GM13976 (cell line): Measurements from ENCODE around the gene CHST15.

Source experiments
- DNase-seq: peaks from one replicate; pipeline ENCODE4 v3.0.0; 2012; ENCODE audit warnings: low spot score
- in situ Hi-C: fragments of 300-500 bp; cut with MboI; formaldehyde crosslinking; loops from one replicate; pipeline ENCODE4 v1.12.0; 2022; ENCODE audit warnings: low sequenced_read_pairs, mixed read lengths, inconsistent platforms; ENCODE audit not compliant: unreplicated experiment
- TF ChIP-seq, protein P1 (sequence below): IDR thresholded peaks from 2 replicates; pipeline ENCODE4 v1.5.1; 2012; ENCODE audit warnings: borderline replicate concordance, mild to moderate bottlenecking; ENCODE audit not compliant: insufficient read depth; ENCODE audit errors: extremely low read depth, missing control alignments, control extremely low read depth

Gene CHST15

GRCh38 chr10:124063750-124064603, 29.4 kb downstream of the CHST15 start:
- TF ChIP-seq, protein P1, sequence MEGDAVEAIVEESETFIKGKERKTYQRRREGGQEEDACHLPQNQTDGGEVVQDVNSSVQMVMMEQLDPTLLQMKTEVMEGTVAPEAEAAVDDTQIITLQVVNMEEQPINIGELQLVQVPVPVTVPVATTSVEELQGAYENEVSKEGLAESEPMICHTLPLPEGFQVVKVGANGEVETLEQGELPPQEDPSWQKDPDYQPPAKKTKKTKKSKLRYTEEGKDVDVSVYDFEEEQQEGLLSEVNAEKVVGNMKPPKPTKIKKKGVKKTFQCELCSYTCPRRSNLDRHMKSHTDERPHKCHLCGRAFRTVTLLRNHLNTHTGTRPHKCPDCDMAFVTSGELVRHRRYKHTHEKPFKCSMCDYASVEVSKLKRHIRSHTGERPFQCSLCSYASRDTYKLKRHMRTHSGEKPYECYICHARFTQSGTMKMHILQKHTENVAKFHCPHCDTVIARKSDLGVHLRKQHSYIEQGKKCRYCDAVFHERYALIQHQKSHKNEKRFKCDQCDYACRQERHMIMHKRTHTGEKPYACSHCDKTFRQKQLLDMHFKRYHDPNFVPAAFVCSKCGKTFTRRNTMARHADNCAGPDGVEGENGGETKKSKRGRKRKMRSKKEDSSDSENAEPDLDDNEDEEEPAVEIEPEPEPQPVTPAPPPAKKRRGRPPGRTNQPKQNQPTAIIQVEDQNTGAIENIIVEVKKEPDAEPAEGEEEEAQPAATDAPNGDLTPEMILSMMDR: no peak
- no peak for DNase-seq

DNA sequence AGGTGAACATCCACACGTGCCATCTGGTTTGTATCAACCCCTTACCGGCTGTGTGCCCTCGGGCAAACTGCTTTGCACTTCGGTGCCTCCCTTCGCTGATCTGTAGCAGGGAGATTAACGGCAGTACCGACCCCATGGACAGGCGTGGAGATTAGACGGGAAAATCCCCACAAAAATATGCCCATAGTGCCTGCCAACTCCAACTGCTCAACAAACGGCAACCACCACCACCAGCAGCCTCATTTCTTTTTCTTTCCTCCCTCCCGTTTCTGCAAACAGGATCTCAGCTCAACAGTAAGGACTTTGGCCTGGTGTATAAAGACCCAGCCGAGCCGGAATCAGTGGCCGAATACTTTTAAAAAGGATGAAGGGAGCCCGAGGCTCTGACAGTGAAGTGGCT, 31.0 kb downstream of the CHST15 start:
- in situ Hi-C loops: no loop called here
- TF ChIP-seq, protein P1: no peak
- DNase-seq: no peak

More at GRCh38 chr10:124063750-124064603, 29.4 kb downstream of the CHST15 start:
- in situ Hi-C loops: no loop called here

- TF ChIP-seq, protein P1: no peak
- no peak for DNase-seq
- in situ Hi-C loops: no loop called here
Observed at GRCh38 chr10:124061030-124061429, 32.4 kb downstream of the CHST15 start.

- no peak for DNase-seq
- TF ChIP-seq, protein P1: no peak
- in situ Hi-C loops: no loop called here
Observed at GRCh38 chr10:124060148-124060720, 33.2 kb downstream of the CHST15 start.

DNA sequence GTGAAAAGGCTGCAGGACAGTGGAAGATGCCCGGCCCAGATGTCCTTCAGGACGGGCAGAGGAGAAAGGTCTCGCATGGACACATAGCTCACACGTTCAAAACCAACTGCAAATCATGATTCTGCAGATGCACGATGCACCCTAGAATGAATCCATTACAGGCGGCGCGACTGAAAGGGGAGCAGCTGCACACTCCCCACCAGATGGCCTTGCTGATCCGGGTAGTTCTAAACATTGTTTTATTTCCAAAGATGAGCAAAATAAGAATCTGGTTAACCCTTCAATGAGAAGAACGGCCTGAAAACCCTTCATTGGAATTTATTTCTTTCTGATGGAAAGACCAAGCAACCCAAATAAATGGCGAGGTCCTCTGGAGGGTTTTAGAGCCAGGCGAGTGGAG, 33.8 kb downstream of the CHST15 start:
- TF ChIP-seq, protein P1: no peak
- no peak for DNase-seq
- in situ Hi-C loops: no loop called here

- TF ChIP-seq, protein P1: no peak
- DNase-seq: no peak
- in situ Hi-C loops: no loop called here
Observed at GRCh38 chr10:124058346-124059003, 34.9 kb downstream of the CHST15 start.
